SH-SY5Y (cell line): ENCODE data around the gene LMBR1.

Experiments used
- GATA2 ChIP-seq: IDR thresholded peaks from 2 replicates; pipeline ENCODE4 v1.6.1; 2011; ENCODE audit warnings: mild to moderate bottlenecking, low read depth, low read length
- GATA3 ChIP-seq: IDR thresholded peaks from 2 replicates; pipeline ENCODE4 v1.6.1; 2011; ENCODE audit warnings: low read depth, mild to moderate bottlenecking, low read length, moderate library complexity

Gene LMBR1

DNA sequence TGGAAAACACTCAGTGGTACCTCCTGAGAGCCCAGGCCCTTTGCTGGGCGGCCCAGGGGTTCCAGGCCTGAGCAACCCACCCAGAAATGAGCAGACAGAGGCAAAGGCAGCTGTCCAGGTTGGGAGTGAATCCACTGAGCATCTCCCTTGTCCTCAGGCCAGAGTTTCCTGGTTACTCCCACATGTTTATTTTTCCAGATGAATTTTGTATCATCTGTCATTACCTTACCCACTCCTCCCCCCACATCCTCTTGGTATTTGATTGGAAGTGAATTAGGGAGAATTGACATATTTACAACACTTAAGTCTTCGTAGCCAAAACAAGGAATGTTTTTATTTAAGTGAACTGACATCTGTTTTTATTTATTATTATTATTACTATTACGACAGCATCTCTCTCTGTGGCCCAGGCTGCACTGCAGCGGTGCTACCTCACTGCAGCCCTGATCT, 13.2 kb upstream of the LMBR1 start:
- TF ChIP-seq GATA3, result no peak
- no peak for TF ChIP-seq GATA2

DNA sequence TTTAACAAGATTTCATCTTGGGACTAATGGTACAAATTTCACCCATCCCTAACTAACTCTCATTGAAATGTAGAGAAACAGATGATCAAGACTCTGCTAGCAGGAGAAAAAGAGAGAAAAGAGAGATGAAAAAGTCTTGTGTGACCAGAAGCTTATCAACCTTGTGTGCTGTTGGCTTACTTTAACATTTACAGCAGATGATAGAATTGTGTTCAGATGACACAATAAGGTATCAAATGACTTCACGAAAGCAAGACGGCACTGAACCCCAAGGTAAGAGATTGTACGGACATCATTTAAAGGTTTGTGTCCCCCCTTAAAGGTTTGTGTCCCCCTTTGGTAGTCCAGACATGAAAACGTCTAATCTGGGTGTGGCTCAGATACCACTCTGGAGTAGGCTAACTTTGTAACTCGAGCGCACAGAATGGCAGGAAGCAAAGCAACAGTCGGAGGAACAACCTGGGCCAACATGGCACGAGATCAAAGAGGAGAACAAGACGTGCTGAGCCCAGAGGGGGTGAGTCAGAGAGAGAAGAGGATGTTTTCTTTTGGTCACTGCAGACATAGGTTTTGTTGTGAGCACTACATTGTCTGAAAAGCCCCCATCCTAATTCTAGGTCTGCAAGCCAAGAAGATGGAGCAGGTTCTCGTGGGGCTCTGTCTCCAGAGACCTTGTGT, 10.4 kb upstream of the LMBR1 start:
- TF ChIP-seq GATA3 (no peak), GATA2 (no peak)

DNA sequence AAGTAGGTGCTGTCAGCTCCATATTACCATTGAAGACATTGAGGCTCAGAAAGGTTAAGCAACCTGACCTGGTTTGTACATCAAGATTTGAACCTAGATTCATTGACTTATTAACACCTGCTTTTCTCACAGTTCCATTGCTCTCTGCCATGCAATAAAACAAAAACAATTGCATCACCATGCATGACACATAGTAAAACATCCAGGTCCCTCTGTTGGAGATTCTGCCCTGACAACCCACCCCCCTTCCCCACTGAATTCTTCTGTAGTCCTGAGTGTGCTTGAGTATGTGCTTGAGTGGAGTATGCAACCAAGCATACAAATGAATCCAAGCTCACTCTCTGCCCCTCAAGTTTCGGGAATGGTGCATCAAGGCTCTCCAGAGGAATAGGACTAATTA, 6.0 kb upstream of the LMBR1 start:
- no peak for TF ChIP-seq GATA3
- TF ChIP-seq GATA2, result no peak

DNA sequence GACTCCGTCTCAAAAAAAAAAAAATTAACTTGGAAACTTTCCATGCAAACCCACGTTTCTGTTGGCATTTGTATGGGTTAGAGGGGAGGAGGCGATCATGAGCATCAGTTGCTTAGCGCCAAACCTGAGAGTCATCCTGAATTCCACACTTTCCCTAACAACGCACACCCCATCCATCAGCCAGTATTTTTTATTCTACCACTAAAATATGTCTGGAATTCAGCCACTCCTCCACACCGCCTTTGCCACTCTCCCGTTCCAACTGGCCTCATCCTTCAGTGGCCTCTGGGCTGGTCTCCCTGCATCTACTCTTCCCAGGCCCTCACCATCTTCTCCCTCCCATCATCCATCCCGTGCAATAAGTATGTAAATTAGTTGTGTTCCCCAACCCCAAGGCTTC, 4.7 kb upstream of the LMBR1 start:
- TF ChIP-seq GATA3 (no peak), GATA2 (no peak)

DNA sequence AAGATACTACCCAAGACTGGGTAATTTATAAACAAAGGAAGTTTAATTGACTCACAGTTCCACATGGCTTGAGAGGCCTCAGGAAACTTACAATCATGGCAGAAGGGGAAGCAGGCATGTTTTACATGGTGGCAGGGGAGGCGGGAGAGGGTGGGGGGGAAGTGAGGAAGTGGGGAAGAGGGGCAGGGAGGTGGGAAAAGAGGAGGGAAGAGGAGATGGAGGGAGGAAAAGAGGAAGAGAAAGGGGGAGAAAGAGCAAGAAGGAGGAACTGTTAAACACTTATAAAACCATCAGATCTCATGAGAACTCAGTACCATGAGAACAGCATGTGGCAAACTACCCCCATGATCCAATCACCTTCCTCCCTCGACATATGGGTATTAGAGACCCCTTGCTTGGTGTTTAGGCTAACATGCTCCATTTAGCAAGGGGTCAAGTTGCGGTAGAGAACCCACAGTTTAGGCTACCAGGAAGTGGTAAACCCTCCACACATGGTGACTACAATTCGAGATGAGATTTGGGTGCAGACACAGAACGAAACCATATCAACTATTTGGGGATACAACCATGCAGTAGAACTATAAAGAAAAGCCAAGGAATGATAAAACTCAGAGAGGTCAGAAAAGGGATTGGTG, 3.5 kb upstream of the LMBR1 start:
- TF ChIP-seq GATA2 (no peak), GATA3 (no peak)

DNA sequence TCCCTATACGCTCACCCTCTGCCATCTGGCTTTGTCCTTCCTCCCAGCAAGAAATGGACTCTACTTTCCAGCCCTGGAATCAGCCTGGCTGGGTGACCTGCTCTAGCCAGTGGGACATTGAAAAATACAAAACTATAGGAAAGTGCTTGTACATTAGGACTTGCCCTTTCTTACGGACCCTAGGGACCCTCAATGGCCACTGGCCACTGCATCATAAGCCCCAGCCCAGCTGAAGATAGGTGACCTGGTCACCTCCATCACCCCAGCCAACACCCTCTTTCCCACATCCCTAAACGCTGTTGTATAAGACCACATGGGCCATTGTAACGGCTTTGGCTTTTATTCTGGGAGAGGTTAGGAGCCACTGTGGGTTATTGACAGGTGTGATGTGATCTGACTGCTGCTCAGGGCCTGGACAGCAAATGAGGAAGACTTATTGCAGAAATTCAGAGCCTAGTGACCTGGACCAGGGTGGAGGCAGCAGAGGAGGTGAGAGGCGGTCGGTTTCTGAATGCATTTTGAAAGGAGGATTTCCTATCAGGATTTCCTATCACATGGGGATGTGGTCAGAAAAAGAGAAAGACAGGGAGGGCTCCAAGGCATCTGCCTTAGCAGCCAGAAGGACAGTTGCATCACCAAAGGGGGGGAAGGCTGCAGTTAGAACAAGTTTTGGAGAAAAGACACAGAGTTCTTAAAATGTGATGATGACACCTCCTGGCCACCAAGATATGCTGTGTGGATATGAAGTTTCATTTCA, 2.2 kb upstream of the LMBR1 start:
- TF ChIP-seq GATA3, result no peak
- TF ChIP-seq GATA2, result no peak

DNA sequence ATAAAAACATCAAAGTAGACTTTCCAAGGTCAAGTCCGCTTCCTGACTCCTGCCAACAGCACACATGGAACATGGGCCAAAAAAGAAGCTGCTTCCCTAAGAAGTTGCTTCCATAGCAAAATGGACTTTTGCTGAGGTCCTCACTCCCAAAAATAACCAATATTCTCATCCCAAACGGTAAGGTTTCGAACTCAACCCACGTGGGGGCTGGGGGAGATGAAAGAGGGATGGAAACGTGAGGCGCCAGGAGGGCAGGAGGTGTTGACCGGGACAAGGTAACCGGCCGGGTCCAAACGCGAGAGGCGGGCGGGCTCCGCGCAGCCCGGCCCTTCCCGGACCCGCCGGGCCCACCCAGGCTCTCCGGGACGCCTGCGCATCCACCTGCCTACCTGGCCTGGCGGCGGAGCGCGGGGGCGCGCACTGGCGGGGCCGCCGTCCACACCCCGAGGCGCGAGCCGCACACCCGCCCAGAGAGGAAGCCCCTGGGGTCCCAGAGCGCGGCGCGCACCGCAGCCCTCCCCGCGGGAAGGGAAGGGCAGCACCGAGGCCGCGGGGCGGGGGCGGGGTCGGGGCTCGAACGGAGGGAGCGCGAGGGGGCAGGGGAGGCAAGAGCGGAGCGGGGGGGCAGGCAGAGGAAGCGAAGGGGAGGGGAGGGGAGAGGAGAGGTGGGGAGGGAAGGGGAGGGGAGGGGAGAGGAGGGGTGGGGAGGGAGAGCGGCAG, 742 bp downstream of the LMBR1 start:
- no peak for TF ChIP-seq GATA2
- TF ChIP-seq GATA3, result no peak

DNA sequence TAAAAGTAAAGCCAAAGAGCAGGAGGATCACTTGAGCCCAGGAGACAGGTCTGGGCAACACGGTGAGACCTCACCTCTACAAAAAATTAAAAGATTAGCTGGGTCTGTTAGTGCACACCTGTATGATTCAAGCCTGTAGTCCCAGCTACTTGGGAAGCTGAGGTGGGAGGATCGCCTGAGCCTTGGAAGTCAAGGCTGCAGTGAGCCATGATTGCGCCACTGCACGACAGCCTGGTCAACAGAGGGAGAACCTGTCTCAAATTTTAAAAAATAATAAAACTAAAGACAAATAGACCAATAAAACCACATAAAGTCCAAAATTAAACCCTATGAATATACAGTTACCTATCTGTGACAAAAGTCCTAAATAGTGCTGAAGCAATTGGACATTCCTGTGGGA, 3.2 kb downstream of the LMBR1 start:
- TF ChIP-seq GATA3, result no peak
- no peak for TF ChIP-seq GATA2

DNA sequence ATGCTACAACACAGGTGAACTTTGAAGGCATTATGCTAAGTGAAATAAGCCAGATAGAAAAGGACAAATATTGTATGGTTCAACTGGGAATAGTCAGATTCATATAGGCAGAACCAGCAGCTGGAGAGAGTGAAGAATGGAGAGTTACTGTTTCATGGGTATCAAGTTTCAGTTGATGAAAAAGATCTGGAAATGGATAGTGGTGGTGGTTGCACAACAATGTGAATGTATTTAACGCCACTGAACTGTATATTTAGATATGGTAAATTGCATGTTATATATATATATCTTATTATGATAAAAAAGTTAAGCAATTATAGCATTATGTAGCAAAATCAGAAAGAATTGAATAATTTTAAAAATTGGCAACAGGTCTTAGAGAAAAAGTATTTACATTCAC, 3.9 kb downstream of the LMBR1 start:
- TF ChIP-seq GATA2, result no peak
- TF ChIP-seq GATA3, result no peak

DNA sequence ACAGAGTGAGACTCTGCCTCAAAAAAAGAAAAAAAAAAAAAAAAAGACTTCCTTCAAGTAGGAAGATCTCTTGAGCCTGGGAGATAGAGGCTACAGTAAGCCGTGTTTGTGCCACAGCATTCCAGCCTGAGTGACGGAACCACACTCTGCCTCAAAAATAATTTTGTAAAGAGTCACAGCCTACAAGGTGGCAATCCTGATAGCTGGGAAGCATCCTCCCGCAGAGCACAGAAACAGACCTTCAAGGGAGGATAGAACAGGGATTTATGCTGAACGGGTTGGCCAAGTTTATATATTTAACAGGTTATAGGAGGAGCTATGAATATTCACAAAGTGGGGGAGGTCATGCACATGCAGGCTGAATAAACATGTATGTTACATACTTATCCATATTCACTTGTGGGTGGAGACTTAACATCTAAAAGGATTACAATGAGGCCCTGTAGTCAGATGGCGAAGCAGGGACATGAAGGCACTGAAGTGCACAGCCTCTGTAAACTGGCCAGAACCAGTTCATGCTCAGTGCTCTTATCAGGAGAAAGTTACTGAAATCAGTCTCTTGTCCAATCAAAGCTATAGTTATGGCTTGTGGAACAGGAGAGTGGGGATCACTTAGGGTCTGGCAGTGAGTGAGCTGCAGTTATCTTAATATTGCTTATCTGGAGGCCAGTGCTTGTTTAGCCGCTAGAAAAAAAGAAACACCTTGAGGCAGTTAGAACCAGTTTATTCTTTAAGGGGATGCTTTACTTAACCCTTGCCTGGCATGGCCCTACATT, 6.8 kb downstream of the LMBR1 start:
- TF ChIP-seq GATA3 (no peak), GATA2 (peak; percentile 27; the same call in 1 of the 2 replicates)

DNA sequence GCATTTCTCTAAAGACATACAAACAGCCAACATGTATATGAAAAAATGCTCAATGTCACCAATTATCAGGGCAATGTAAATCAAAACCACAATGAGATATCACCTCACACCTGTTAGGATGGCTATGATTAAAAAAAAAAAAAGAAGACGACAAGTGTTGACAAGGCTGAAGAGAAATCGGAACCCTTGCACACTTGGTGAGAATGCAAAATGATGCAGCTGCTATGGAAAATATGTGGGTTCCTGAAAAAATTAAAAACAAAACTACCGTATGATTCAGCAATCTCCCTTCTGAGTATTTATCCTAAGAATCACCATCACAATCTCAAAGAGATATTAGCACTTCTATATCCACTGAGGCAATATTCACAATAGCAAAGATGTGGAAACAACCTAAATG, 11.3 kb downstream of the LMBR1 start:
- TF ChIP-seq GATA3 (no peak), GATA2 (no peak)

DNA sequence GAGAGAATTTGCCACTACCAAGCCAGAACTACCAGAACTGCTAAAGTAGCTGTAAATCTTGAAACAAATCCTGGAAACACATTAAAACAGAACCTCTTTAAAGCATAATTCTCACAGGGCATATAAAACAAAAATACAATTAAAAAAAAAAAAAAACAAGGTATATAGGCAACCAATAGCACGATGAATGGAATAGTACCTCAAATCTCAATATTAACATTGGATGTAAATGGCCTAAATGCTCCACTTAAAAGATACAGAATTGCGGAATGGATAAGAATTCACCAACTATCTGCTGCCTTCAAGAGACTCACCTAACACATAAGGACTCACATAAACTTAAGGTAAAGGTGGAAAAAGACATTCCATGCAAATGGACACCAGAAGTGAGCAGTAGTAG, 17.2 kb downstream of the LMBR1 start:
- TF ChIP-seq GATA2, result no peak

DNA sequence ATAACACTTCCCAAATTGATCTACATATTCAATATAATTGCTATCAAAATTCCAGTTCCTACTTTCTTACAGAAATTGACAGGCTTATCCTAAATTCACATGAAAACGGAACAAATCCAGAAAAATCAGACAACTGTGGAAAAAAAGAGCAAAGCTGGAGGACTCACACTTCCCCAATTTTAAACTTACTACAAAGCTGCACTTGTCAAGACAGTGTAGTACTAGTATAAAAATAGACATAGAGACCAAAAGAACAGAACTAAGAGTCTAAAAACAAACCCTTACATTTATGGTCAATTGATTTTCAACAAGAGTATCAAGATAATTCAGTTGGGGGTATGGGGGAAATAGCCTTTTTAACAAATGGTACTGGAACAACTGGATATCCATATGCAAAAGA, 27.5 kb downstream of the LMBR1 start:
- TF ChIP-seq GATA3, result no peak
- TF ChIP-seq GATA2, result no peak

DNA sequence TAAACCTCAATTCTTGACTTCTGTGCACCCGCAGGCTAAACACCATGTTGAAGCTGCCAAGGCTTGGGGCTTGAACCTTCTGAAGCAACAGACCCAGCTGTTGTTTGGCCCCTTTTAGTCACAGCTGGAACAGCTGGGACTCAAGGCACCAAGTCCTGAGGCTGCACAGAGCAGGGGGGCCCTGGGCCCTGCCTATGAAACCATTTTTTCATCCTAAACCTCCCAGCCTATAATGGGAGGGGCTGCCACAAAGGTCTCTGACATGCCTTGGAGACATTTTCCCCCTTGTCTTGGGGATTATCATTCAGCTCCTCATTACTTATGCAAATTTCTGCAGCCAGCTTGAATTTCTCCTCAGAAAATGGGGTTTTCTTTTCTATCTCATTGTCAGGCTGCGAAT, 31.8 kb downstream of the LMBR1 start:
- TF ChIP-seq GATA3, result no peak
- TF ChIP-seq GATA2, result no peak
